GM23248 (cell line): Measurements from ENCODE around the gene ACACA. TPM values are rescaled to one million over a fixed set of nuclear protein-coding genes. Genes with fewer than 3 reads are reported as not detected.

Source experiments
- DNase-seq: peaks from one replicate; pipeline ENCODE4 v3.0.0-alpha.2; 2015
- H2AFZ ChIP-seq: fragments of 200-600 bp; sonication (generic); 2 replicates; pipeline ENCODE4 v1.6.1; 2016; ENCODE audit warnings: antibody characterized with exemption
- H3F3A ChIP-seq: fragments of 200-600 bp; sonication (generic); 2 replicates; pipeline ENCODE4 v1.6.1; 2016; ENCODE audit warnings: mild to moderate bottlenecking, antibody characterized with exemption, mixed run types; ENCODE audit not compliant: insufficient read depth
- H3K27ac ChIP-seq: fragments of 200-600 bp; sonication (generic); 2 replicates; pipeline ENCODE4 v1.5.1; 2016; ENCODE audit warnings: mild to moderate bottlenecking
- H3K27me3 ChIP-seq: fragments of 200-600 bp; sonication (generic); replicated peaks from 2 replicates; pipeline ENCODE4 v1.6.1; 2016; ENCODE audit warnings: mild to moderate bottlenecking; ENCODE audit not compliant: insufficient read depth
- H3K36me3 ChIP-seq: fragments of 200-600 bp; sonication (generic); 2 replicates; pipeline ENCODE4 v1.6.1; 2016; ENCODE audit warnings: low read depth, mild to moderate bottlenecking
- H3K4me1 ChIP-seq: fragments of 200-600 bp; sonication (generic); 2 replicates; pipeline ENCODE4 v1.6.1; 2016; ENCODE audit warnings: mild to moderate bottlenecking; ENCODE audit not compliant: insufficient read depth
- H3K4me2 ChIP-seq: fragments of 200-600 bp; sonication (generic); one replicate; pipeline ENCODE4 v1.6.1; 2016; ENCODE audit warnings: mild to moderate bottlenecking; ENCODE audit not compliant: unreplicated experiment
- H3K4me3 ChIP-seq: fragments of 200-600 bp; sonication (generic); 2 replicates; pipeline ENCODE4 v1.5.1; 2016; ENCODE audit warnings: mild to moderate bottlenecking
- H3K79me2 ChIP-seq: fragments of 200-600 bp; sonication (generic); 2 replicates; pipeline ENCODE4 v1.6.1; 2016; ENCODE audit warnings: mild to moderate bottlenecking; ENCODE audit not compliant: insufficient read depth
- H3K9ac ChIP-seq: fragments of 200-600 bp; sonication (generic); 2 replicates; pipeline ENCODE4 v1.6.1; 2016; ENCODE audit warnings: mild to moderate bottlenecking
- H3K9me2 ChIP-seq: fragments of 200-600 bp; sonication (generic); 2 replicates; pipeline ENCODE4 v1.6.1; 2016; ENCODE audit warnings: mixed run types, mild to moderate bottlenecking, moderate library complexity; ENCODE audit not compliant: insufficient read depth
- H3K9me3 ChIP-seq: fragments of 200-600 bp; sonication (generic); one replicate; pipeline ENCODE4 v1.6.1; 2017; ENCODE audit warnings: low read depth
- H4K20me1 ChIP-seq: fragments of 200-600 bp; sonication (generic); 2 replicates; pipeline ENCODE4 v1.6.0; 2016; ENCODE audit not compliant: insufficient read depth
- EZH2 ChIP-seq: fragments of 200-600 bp; sonication (generic); IDR thresholded peaks from 2 replicates; pipeline ENCODE4 v1.6.1; 2018; ENCODE audit warnings: antibody characterized with exemption, mild to moderate bottlenecking; ENCODE audit not compliant: insufficient read depth, poor library complexity, severe bottlenecking
- EZH2phosphoT487 ChIP-seq: fragments of 200-600 bp; sonication (generic); IDR thresholded peaks from 2 replicates; pipeline ENCODE4 v1.6.1; 2018; ENCODE audit warnings: antibody characterized with exemption, moderate library complexity, mild to moderate bottlenecking, low read depth; ENCODE audit not compliant: insufficient read depth
- WGBS, 2 experiments: methylation state at CpG; one replicate each; pipeline ENCODE4 v1.1.6; 2015 to 2017; ENCODE audit warnings: low lambda C conversion rate in 2 of 2, low coverage in 1 of 2; ENCODE audit errors: missing lambda C conversion rate in 2 of 2; 5-methylcytosine and 5-hydroxymethylcytosine counted together
- in situ Hi-C: fragments of 300-500 bp; cut with MboI; formaldehyde crosslinking; loops from 2 replicates; pipeline ENCODE4 v1.15.0; 2020
- polyA plus RNA-seq: library from polyadenylated mRNA; unstranded; fragments of >200 nt; fragmentation: Nextera tagmentation; extraction: Ambion mirVana; gene quantifications from 2 replicates; pipeline ENCODE4 v1.2.1, GENCODE V29; 2016
- total RNA-seq: library from RNA; depleted of rRNA; stranded (reverse); fragments of >200 nt; shearing (Covaris generic); gene quantifications from 2 replicates; pipeline ENCODE4 v1.2.3, GENCODE V29; 2014; rRNA removed

ACACA gene
- total and polyA plus RNA-seq, 2 experiments from 2014 or later = 10.2 to 21.9 TPM

DNA sequence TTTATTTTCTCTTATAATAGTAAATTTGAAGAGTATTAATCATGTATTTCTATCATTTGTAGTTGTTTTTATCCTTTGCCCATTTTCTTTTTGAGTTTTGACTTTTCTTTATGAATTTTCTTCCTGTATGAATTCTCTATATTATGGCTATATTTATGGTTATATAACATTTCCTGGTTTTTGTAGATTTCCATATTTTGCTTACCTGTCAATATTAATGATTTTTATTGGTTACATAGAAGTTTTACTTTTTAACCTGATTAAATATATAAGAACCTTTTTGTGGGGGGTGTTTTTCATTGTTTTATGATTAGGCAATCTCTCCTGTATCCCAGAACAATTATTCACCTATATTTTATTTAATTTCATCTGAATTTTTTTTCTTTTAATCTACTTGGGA is 364.7 kb downstream of the ACACA start:
- in situ Hi-C loops = no loop called here
- H3K36me3 ChIP-seq = no peaks in the 10 kb centered on the region

DNA sequence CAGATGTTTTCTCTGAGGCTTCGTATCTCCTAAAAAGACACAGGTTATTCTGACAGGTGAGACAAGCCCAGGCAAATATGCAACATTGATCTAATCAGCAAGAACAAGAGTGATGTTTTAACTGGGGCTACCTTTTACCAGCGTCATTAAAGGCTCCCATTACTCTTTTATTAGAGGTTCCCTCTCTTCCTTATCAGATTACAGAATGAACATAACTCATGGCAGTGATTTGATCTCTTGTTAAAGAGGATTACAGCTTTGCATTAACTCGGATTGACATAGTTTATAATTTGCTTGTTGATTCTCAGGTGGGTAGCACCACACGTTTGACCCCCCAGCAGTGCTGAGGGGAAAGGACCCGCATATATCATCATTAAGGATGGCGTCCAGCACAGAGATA is 367.4 kb downstream of the ACACA start:
- no peaks in the 10 kb centered on the region for H4K20me1 ChIP-seq
- no peaks in the 10 kb centered on the region for H3K36me3 ChIP-seq
- no peak overlapping the region for H2AFZ ChIP-seq
- TF ChIP-seq EZH2 = no peak
- TF ChIP-seq EZH2phosphoT487 = no peak
- no peaks in the 10 kb centered on the region for H3K9me3 ChIP-seq
- H3K4me3 ChIP-seq = no peak overlapping the region
- H3K4me2 ChIP-seq = no peak overlapping the region
- H3K27me3 ChIP-seq = no peaks in the 10 kb centered on the region
- no peak for DNase-seq
- no peaks in the 10 kb centered on the region for H3K79me2 ChIP-seq
- no peaks in the 10 kb centered on the region for H3K4me1 ChIP-seq
- in situ Hi-C loops = no loop called here
- H3K9me2 ChIP-seq = no peaks in the 10 kb centered on the region
- H3K27ac ChIP-seq = no peak overlapping the region
- H3K9ac ChIP-seq = no peak overlapping the region
- H3F3A ChIP-seq = no peaks in the 10 kb centered on the region
- WGBS, 2 experiments = 65 to 67% methylated on average over 6 of the region's 6 CpGs

More for the DNA sequence above, 364.7 kb downstream of the ACACA start:
- Histone ChIP-seq H3K4me1 (no peaks in the 10 kb centered on the region), H3F3A (no peaks in the 10 kb centered on the region; the same call in 1 of the 2 replicates), H3K9ac (no peak overlapping the region), H3K79me2 (no peaks in the 10 kb centered on the region), H3K27ac (no peak overlapping the region), H2AFZ (no peak overlapping the region), H3K4me2 (no peak overlapping the region), H3K4me3 (no peak overlapping the region), H3K9me3 (no peaks in the 10 kb centered on the region), H4K20me1 (no peaks in the 10 kb centered on the region), H3K9me2 (no peaks in the 10 kb centered on the region), H3K27me3 (no peaks in the 10 kb centered on the region)
- DNase-seq = no peak
- no peak for TF ChIP-seq EZH2phosphoT487
- TF ChIP-seq EZH2 = no peak

DNA sequence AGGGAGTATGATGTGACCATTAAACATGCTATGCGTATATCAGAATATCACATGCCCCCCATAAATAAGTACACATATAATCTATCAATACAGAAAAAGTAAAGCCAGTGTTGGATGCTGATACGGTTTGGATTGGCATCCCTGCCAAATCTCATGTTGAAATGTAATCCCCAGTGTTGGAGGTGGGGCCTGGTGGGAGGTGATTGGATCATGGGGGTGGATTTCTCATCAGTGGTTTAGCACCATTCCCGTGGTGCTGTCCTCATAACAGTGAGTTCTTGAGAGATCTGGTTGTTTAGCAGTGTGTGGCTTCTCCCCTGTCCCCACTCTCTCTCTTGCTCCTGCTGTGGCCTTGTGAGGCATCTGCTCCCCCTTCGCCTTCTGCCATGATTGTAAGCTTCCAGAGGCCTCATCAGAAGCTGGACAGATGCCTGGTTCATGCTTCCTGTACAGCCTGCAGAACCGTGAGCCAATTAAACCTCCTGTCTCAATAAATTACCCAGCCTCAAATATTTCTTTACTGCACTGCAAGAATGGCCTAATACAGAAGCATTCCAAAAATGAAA is 369.0 kb downstream of the ACACA start:
- Histone ChIP-seq H3K9me3 (no peaks in the 10 kb centered on the region), H3K4me2 (no peak overlapping the region), H3K27me3 (no peaks in the 10 kb centered on the region), H3K79me2 (no peaks in the 10 kb centered on the region), H2AFZ (no peak overlapping the region), H4K20me1 (no peaks in the 10 kb centered on the region), H3K4me1 (no peaks in the 10 kb centered on the region), H3K9ac (no peak overlapping the region), H3F3A (no peaks in the 10 kb centered on the region), H3K4me3 (no peak overlapping the region), H3K27ac (no peak overlapping the region), H3K9me2 (no peaks in the 10 kb centered on the region), H3K36me3 (0 out of 2 replicates have a peak, but pooled peaks cover 5% of the 10 kb centered on the region)
- DNase-seq = no peak
- 62 to 66% methylated on average over 5 of the region's 5 CpGs for WGBS, 2 experiments
- TF ChIP-seq EZH2phosphoT487 (no peak), EZH2 (no peak)
- in situ Hi-C loops = no loop called here

Other genes starting within 250 kb of the ACACA start
- gene C17orf78, start 30.9 kb downstream of the ACACA start, total RNA-seq = not detected in 2 replicates
- not detected in 2 replicates for gene C17orf78, start 30.9 kb downstream of the ACACA start, polyA plus RNA-seq
- 16.9 and 18.3 TPM in 2 replicates for gene TADA2A, start 50 bp upstream of the ACACA start, total RNA-seq
- gene TADA2A, start 50 bp upstream of the ACACA start, polyA plus RNA-seq = 15.1 and 16.7 TPM in 2 replicates
- 154 and 161 TPM in 2 replicates for gene DUSP14, start 83.1 kb upstream of the ACACA start, total RNA-seq
- 153 and 157 TPM in 2 replicates for gene DUSP14, start 83.1 kb upstream of the ACACA start, polyA plus RNA-seq
- 5.6 TPM in 2 replicates for gene SYNRG, start 202.6 kb upstream of the ACACA start, total RNA-seq
- 12.1 and 13.1 TPM in 2 replicates for gene SYNRG, start 202.6 kb upstream of the ACACA start, polyA plus RNA-seq
- 26.7 and 34.7 TPM in 2 replicates for gene DDX52, start 236.6 kb upstream of the ACACA start, total RNA-seq
- gene DDX52, start 236.6 kb upstream of the ACACA start, polyA plus RNA-seq = 23.5 and 26.1 TPM in 2 replicates